GM18502 (cell line): ENCODE results near the gene FAM228B.
"Not testable (repeated sequence)": the region's sequence is repeated elsewhere in the genome, so short reads cannot be mapped to it uniquely, and the experiment has no call there.

ENCODE experiments used
- ATAC-seq: cut with Tn5 transposase; IDR thresholded peaks from one replicate; pipeline ENCODE4 v1.9.1; 2021; ENCODE audit warnings: mild to moderate bottlenecking; ENCODE audit not compliant: unreplicated experiment, poor library complexity

Gene FAM228B

DNA sequence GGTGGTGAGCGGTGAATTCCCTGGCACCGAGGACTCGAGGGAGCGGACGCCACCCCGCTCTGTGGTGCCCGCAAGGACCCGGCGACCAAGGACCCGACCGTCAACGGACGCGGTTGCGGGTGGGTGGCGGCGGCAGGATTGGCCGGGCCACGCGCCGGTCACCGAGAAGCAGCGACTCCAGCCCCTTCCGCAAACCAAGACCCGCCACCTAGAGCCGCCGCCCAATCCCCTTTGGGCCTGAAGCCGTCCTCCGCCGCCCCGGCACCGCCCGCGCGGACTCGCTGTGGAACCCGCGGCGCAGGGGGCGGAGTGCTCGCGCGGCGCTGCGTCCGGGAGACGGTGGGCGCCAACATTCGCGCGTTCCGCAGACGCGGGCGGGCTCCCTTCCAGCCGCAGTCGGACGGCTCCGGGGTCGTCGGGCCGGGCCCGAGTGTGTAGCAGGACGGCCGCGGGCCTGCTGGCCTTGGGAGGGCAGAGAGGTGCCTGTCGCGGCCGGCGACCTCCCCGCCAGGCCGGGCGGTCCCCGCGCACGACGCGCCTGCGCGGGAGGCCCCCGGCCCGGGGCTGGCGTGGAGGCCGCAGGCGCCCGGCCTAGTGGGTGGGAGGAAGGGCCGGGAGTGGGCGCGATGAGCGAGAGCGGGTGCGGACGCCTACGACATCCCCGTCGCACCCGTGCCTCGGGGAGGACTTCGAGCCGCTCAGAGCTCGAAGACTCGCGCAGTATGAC is at the start of gene FAM228B, which contains the start of gene PFN4:
FAM228B (plus strand) TSS at position 275 of the 727 bp plus-strand sequence. CDS start 893 bp downstream, outside the sequence.
PFN4 (minus strand) TSS at position 140 of the 727 bp plus-strand sequence. CDS start 799 bp downstream, outside the sequence.
- peak; percentile 91 for ATAC-seq

- ATAC-seq: no peak
These were observed 49.5 kb upstream of the FAM228B start for GRCh38 chr2:24073816-24074215.

DNA sequence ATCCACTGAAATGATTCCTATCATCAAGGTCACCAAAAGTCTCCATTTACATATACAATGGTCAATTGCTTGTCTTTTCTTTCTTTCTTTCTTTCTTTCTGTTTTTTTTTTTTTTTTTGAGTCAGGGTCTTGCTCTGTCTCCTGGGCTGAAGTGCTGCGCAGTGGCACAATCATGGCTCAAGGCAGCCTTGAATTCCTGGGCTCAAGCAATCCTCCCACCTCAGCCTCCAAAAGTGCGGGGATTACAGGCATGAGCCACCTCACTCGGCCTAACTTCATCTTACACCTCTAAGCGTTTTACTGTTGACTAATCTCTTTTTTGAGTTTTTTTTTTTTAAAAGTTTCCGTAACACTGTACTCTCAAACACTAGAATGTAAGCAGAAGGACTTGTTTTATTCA is 48.0 kb upstream of the FAM228B start:
- ATAC-seq: no peak

DNA sequence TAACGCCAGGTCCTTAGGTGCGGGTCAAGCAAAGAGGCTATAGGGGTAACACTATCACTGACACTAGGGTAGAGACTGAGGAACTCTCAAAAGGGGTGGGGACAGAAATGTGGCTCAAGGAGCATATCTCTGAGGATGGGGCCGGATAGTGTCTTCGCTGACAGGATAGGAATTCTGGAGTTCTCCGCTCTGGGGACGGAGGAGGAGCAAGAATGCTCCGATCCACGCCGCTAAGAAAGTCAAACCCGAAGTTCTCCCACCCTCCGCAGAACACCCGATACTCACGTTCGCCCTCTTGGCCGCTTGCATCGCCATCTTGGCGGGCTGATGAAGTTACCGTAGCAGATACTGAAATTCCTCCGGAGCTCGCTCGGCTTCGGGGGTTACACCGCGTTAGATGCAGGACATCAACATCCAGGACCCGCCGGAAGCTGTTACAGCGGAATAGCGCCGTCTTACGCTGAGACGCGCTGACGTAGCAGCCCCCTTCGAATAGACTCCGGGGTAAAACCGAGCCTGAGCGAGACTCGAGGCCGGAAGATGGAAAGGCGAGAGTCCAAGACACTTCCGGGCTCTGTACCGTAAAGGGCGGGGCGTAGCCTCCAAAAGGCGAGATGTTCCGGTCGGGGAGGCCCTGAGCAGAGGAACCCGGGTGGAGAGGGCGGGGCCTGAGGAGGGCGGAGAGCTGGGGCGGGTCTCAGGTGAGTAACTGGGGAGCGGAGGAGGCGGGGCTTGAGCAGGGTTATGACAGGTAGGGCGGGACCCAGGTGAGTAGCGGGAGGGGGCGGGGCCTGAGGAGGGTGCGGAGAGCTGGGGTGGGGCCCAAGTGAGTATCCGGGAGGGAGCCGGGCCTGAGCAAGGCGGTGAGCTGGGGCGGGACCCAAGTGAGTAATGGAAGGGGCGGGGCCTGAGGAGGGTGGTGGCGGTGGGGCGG is 47.1 kb upstream of the FAM228B start, which contains the start of gene SF3B6:
SF3B6 (minus strand) TSS at position 412 of the 934 bp plus-strand sequence; CDS start at position 315, 97 bp downstream.
- peak; percentile 93 for ATAC-seq

- peak; percentile 15 for ATAC-seq
These were observed 46.3 kb upstream of the FAM228B start for GRCh38 chr2:24076849-24077534.

DNA sequence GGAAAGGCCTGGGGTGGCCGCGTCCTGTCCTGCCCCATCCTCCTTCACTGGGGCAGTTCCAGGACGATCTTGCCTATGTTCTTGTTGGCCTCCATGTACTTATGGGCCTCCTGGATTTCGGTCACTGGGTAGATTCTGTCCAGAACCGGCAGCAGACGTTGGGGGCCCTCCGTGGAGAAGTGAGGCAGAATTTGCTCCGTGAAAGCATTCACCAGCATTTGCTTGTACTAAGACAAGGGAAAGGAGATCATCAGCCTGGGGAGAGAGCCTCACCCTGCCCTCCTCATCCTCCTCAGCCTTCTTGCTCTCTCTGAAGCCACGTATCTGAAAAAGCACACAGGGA is 45.8 kb upstream of the FAM228B start:
- no peak for ATAC-seq

DNA sequence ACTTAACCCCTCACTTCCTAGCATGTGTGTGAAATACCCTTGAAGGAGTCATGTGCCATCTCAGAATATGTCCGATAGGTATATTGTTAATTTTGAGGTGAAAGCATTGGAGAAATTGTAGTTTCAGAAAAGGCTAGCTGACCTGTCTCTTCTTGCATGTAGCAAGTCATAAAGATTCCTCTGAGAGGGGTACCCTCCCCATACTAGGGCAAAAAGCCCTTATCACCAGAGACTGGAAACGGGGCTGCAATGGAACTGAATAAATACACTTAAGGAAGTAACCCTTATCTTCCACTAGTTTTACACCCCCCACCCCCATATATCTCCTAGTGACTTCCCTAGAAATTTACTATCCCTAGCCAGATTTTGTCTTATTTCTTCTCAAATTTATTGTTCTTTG is 45.4 kb upstream of the FAM228B start:
- no peak for ATAC-seq

DNA sequence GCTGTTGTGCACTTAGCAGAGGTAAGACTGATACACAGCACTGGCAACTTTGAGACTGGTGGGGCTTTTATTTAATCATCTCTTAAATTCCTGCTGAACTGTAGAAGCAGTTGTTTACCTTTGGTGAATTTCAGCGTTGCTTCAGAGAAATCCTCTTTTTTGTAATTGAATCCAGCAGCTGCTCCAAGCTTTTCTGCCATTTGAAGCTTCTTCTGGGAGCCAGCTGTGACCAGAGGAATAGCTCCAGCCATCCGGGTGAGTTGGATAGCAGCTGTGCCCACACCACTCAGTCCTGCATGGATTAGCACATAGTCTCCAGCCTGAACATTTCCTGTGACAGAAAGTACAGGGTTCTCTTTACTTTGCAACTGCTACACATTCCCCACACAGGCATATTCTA is 42.6 kb upstream of the FAM228B start:
- ATAC-seq: no peak

DNA sequence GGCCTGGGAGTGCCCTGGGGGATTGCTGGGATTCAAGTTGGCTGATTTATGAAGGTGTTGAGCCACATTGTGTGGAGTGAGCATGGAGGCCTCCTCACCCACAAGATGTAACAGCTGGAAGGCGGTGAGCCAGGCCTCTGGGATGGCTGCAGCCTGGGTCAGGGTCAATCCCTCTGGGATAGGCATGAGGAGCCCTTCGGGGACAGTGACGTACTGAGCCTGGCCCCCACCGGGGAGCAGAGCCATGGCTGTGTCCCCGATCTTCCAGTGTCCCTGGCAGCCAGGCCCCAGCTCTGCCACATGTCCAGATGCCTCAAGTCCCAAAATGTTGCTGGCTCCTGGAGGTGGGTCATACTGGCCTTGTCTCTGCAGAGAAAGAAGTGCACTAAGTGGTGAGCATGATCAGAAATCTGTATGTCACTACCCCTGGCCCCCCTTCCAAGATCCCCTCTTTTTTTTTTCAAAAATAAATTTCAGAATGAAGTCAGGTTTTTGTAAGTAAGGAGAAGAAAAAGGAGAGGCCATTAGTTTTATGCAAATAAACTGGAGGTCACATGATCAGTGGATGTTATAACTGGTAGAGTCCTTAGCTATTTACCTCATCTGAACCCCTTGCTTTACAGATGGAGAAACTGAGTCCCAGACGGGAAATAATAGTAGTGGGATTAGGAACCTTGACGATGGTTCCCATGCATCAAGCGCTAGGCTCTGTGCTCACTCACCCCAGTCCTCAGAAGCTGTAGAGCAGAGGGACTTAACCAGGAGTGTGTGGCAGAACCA is 40.3 kb upstream of the FAM228B start:
- no peak for ATAC-seq

DNA sequence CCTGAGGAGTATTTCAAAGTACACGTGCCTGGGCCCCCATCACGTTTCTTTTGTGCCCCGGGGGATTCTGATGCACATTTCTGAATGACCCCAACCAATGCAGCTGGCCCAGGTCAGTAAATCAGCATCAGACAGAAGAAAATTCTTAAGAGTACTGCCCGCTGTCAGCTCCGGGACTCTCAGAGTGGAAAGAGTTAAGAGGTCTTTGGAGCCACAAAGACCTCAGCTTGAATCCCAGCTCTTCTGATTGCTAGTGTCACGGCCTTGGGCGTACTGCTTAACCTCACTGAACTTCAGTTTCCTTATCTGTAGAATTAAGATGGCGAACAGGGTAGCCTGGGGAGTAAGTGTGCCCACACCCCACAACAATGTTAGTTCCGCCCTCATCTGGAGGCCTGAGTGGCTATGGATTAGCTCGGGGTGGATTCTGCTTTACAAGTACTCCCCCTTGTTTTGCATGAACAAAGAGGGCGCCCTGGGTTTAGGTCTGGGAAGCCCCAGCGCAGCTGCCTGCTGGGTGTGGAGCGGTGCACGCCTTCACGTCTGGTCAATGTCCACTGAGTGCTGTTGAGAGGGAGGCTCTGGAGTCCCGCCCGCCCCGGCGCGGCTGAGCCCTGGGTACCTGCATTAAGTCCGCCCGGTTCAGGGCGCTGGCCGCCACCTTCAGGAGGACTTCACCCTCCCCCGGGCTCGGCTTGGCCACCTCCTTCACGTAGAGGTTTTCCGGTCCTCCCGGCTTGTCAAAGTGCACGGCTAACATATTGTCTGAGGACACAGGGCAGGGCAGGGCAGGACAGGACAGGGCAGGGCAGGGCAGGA is 39.5 kb upstream of the FAM228B start:
- ATAC-seq: peak; percentile 84

GRCh38 chr2:24084386-24085199 is 38.7 kb upstream of the FAM228B start, which contains the start of gene TP53I3:
Gene TP53I3, minus strand, starts transcription at chr2:24084834. Its CDS starts 508 bp downstream, at chr2:24084326.
- peak; percentile 74 for ATAC-seq

DNA sequence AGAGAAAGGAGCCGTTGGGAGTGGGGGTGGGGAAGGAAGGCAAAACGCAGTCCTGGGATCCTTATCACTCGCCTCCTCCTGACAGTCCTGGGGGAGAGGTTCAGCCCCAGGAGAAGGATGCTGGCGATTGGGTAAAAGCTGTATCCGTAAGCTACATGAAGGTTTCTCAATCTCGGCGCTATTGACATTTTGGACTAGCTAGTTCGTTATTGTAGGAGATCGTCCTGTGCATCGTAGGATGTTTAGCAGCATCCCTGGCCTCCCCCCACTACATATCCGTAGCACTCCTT is 38.1 kb upstream of the FAM228B start:
- no peak for ATAC-seq

DNA sequence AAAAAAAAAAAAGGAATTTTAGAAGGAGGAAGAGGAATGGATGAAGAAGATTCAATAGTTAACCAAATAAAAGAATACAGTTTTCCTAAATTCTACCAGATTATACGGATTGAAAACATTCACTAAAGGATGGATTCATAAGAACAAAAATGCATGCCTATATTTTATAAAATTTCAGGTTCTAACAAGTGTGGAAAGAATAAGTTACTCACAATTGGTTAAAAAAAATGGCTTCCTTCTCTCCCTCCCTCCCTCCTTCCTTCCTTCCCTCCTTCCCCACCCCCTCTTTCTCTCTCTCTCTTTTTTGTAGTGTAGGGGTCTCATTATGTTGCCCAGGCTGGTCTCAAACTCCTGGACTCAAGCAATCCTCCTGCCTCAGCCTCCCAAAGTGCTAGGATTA is 37.0 kb upstream of the FAM228B start:
- no peak for ATAC-seq

DNA sequence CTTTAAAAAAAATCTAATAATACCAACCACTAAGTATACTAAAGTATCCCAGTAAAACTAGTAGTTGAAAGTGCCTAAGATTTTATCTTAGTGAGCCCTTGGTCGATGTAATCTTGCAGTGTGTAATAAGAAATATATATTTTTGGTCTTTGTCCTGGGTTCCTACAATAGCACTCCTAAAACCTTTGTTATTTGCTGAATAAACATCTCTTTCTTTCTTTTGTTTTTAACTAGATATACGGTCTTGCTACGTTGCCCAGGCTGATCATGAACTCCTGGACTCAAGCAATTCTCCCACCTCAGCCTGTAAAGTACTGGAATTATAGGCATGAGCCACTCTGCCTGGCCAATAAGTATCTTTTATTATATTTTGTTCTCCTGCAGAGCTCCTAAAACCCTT is 36.2 kb upstream of the FAM228B start:
- ATAC-seq: no peak

- no peak for ATAC-seq
These were observed 34.4 kb upstream of the FAM228B start for GRCh38 chr2:24088821-24089359.

- ATAC-seq: not testable (repeated sequence)
These were observed 30.0 kb upstream of the FAM228B start for GRCh38 chr2:24093270-24093669.

DNA sequence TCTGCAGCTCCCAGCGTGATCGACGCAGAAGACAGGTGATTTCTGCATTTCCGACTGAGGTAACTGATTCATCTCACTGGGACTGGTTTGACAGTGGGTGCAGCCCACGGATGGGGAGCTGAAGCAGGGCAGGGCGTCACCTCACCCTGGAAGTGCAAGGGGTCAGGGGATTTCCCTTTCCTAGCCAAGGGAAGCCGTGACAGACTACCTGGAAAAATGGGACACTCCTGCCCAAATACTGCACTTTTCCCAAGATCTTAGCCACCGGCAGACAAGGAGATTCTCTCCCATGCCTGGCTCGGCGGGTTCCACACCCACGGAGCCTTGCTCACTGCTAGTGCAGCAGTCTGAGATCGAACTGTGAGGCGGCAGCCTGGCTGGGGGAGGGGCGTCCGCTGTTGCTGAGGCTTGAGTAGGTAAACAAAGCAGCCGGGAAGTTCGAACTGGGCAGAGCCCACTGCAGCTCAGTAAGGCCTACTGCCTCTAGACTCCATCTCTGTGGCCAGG is 28.0 kb upstream of the FAM228B start:
- not testable (repeated sequence) for ATAC-seq

GRCh38 chr2:24100732-24101131 is 22.5 kb upstream of the FAM228B start:
- ATAC-seq: not testable (repeated sequence)
